HepG2 (cell line): ENCODE measurements around the gene GABBR2. TPM values are rescaled to one million over a fixed set of nuclear protein-coding genes. Genes with fewer than 3 reads are reported as not detected.

ENCODE experiments used
- ATAC-seq: fragments of 200-7000 bp; cut with Tn5 transposase; 3 replicates; pipeline ENCODE4 v1.9.1; 2020; ENCODE audit warnings: mild to moderate bottlenecking, moderate library complexity
- BruUV-seq: library from RNA; stranded (reverse); fragments of 400-500 nt; replicated peaks from 2 replicates; lab custom pipeline; 2021; lab: Mats Ljungman, UMichigan
- CTCF ChIA-PET: fragments of 300-600 bp; formaldehyde crosslinking; extraction: SDS; loops from one replicate; lab custom pipeline; 2021; ENCODE audit warnings: low total read pairs, inconsistent platforms, low intra/inter-chr PET ratio; lab: Yijun Ruan, JAX
- POLR2A ChIA-PET: fragments of 350-600 bp; sonication (Branson Sonifier 250); formaldehyde crosslinking; loops from one replicate; lab custom pipeline; 2020; ENCODE audit warnings: antibody characterized with exemption, inconsistent platforms; lab: Yijun Ruan, JAX
- DNase-seq: peaks from one replicate; pipeline ENCODE4 v3.0.0-alpha.2; 2015; ENCODE audit warnings: low spot score
- FAIRE-seq: peaks from 3 replicates; lab custom pipeline; 2011; peaks lifted over from hg19 to GRCh38; lab: Jason Lieb, UNC
- H2AFZ ChIP-seq: one replicate; pipeline ENCODE4 v1.6.1; 2011; ENCODE audit warnings: low read length, inconsistent platforms
- H3K27ac ChIP-seq: fragments of 300-600 bp; 3 replicates; pipeline ENCODE4 v1.8.0; 2011; ENCODE audit warnings: mixed run types, mild to moderate bottlenecking, mixed read lengths, low read length, inconsistent platforms; ENCODE audit not compliant: insufficient read depth; ENCODE audit errors: extremely low read length
- H3K27me3 ChIP-seq, 2 experiments: fragments of 200-600 bp in 1 of 2; 2 replicates in 1 of 2; 3 replicates in 1 of 2; pipeline versions ENCODE4 v1.6.0 to v1.8.0; 2011; ENCODE audit warnings: low read length in 2 of 2, mild to moderate bottlenecking in 2 of 2, moderate library complexity in 2 of 2, inconsistent platforms in 1 of 2; ENCODE audit not compliant: insufficient read depth in 2 of 2, control insufficient read depth in 1 of 2
- H3K36me3 ChIP-seq, 2 experiments: fragments of 200-600 bp in 1 of 2; replicated peaks in 1 of 2; 2 replicates in 1 of 2; 3 replicates in 1 of 2; pipeline versions ENCODE4 v1.5.1 to v1.8.0; 2011; ENCODE audit warnings: low read length in 2 of 2, inconsistent platforms in 1 of 2; ENCODE audit not compliant: insufficient read depth in 2 of 2, control insufficient read depth in 1 of 2
- H3K4me1 ChIP-seq: 2 replicates; pipeline ENCODE4 v1.5.1; 2012; ENCODE audit warnings: low read length, inconsistent platforms; ENCODE audit not compliant: insufficient read depth
- H3K4me2 ChIP-seq: 2 replicates; pipeline ENCODE4 v1.6.0; 2011; ENCODE audit warnings: low read depth, low read length, inconsistent platforms
- H3K4me3 ChIP-seq, 3 experiments: fragments of 200-600 bp in 1 of 3; sonication (generic), shearing (Covaris generic) in 1 of 3; replicated peaks in 1 of 3; 2 replicates each; pipeline ENCODE4 v1.5.1; 2011 to 2016; ENCODE audit warnings: low read length in 3 of 3, inconsistent platforms in 2 of 3, low read depth in 2 of 3, mild to moderate bottlenecking in 2 of 3, control low read depth in 1 of 3, mixed read lengths in 1 of 3; ENCODE audit not compliant: insufficient read depth in 1 of 3
- H3K79me2 ChIP-seq: one replicate; pipeline ENCODE4 v1.6.1; 2011; ENCODE audit warnings: low read length, inconsistent platforms; ENCODE audit not compliant: insufficient read depth
- H3K9ac ChIP-seq: 2 replicates; pipeline ENCODE4 v1.6.0; 2011; ENCODE audit warnings: mild to moderate bottlenecking, low read depth, low read length, inconsistent platforms; ENCODE audit not compliant: insufficient read depth
- H3K9me3 ChIP-seq: 2 replicates; pipeline ENCODE4 v1.5.1; 2012; ENCODE audit warnings: mild to moderate bottlenecking, low read length
- H4K20me1 ChIP-seq: 2 replicates; pipeline ENCODE4 v1.6.0; 2011; ENCODE audit warnings: inconsistent platforms, mild to moderate bottlenecking, low read length, moderate library complexity; ENCODE audit not compliant: insufficient read depth
- AKAP8 ChIP-seq: sonication (generic); formaldehyde crosslinking; IDR thresholded peaks from 2 replicates; pipeline ENCODE4 v1.5.1; 2020; ENCODE audit warnings: mild to moderate bottlenecking, missing genetic modification reagents
- CEBPB ChIP-seq: IDR thresholded peaks from 2 replicates; pipeline ENCODE4 v1.6.1; 2011; ENCODE audit warnings: low read depth, low read length, improper control_type of control experiment, borderline replicate concordance
- ERF ChIP-seq: IDR thresholded peaks from 2 replicates; pipeline ENCODE4 v1.6.1; 2018; ENCODE audit warnings: missing biosample characterization, missing genetic modification reagents
- GATAD2A ChIP-seq: IDR thresholded peaks from 2 replicates; pipeline ENCODE4 v1.6.1; 2016
- HMGA1 ChIP-seq: sonication (generic); formaldehyde crosslinking; conservative IDR thresholded peaks from 2 replicates; pipeline ENCODE4 v1.4.0; 2020; ENCODE audit warnings: missing genetic modification reagents
- KLF6 ChIP-seq: IDR thresholded peaks from 2 replicates; pipeline ENCODE4 v1.8.0; 2016; ENCODE audit warnings: missing biosample characterization, missing genetic modification reagents
- NRL ChIP-seq: sonication (generic); formaldehyde crosslinking; IDR thresholded peaks from 2 replicates; pipeline ENCODE4 v1.5.0; 2020; ENCODE audit warnings: missing genetic modification reagents, mild to moderate bottlenecking, moderate library complexity, borderline replicate concordance
- POGZ ChIP-seq: sonication (generic); formaldehyde crosslinking; IDR thresholded peaks from 2 replicates; pipeline ENCODE4 v1.4.0; 2020; ENCODE audit warnings: mild to moderate bottlenecking, missing genetic modification reagents
- POLR2AphosphoS2 ChIP-seq: IDR thresholded peaks from 2 replicates; pipeline ENCODE4 v1.6.1; 2011; ENCODE audit warnings: low read depth, low read length, improper control_type of control experiment
- SOX13 ChIP-seq, 3 experiments: fragments of 450-650 bp in 1 of 3; sonication (generic) in 1 of 3; formaldehyde crosslinking in 1 of 3; IDR thresholded peaks in 2 of 3; conservative IDR thresholded peaks in 1 of 3; 2 replicates each; pipeline versions ENCODE4 v1.5.0 to v1.6.1; 2016 to 2020; ENCODE audit warnings: antibody characterized with exemption in 1 of 3, mild to moderate bottlenecking in 1 of 3, missing compliant biosample characterization in 1 of 3, missing genetic modification reagents in 1 of 3, moderate library complexity in 1 of 3
- TOE1 ChIP-seq: sonication (generic); formaldehyde crosslinking; IDR thresholded peaks from 2 replicates; pipeline ENCODE4 v1.4.0; 2020; ENCODE audit warnings: mild to moderate bottlenecking, missing genetic modification reagents
- ZKSCAN5 ChIP-seq: sonication (generic); formaldehyde crosslinking; IDR thresholded peaks from 2 replicates; pipeline ENCODE4 v1.5.1; 2020; ENCODE audit warnings: mild to moderate bottlenecking, missing genetic modification reagents
- ZNF335 ChIP-seq: sonication (generic); formaldehyde crosslinking; IDR thresholded peaks from 2 replicates; pipeline ENCODE4 v1.4.0; 2020; ENCODE audit warnings: missing genetic modification reagents
- ZNF432 ChIP-seq: sonication (generic); formaldehyde crosslinking; IDR thresholded peaks from 2 replicates; pipeline ENCODE4 v1.5.0; 2020; ENCODE audit warnings: missing genetic modification reagents, mild to moderate bottlenecking, borderline replicate concordance
- ZNF703 ChIP-seq: sonication (generic); formaldehyde crosslinking; IDR thresholded peaks from 2 replicates; pipeline ENCODE4 v1.5.1; 2020; ENCODE audit warnings: missing genetic modification reagents, mild to moderate bottlenecking, moderate library complexity, borderline replicate concordance
- WGBS: methylation state at CpG from one replicate; pipeline ENCODE4 v1.1.6; 2017; ENCODE audit warnings: low lambda C conversion rate; 5-methylcytosine and 5-hydroxymethylcytosine counted together
- in situ Hi-C: cut with HindIII; loops from 2 replicates; pipeline ENCODE4 v1.10.0; 2017; ENCODE audit warnings: low pct_unique_long_range_greater_than_20kb; ENCODE audit not compliant: extremely low pct_ligation_motif_present
- intact Hi-C: fragments of 100-400 bp; cut with micrococcal nuclease; formaldehyde crosslinking; loops from one replicate; pipeline ENCODE4 v1.10.0; 2022; ENCODE audit not compliant: unreplicated experiment
- polyA plus RNA-seq, 8 experiments: library from polyadenylated mRNA; depleted of rRNA in 3 of 8; stranded (reverse) in 7 of 8; unstranded in 1 of 8; fragments of >200 nt; fragmentation: Illumina TruSeq in 4 of 8; extraction: Trizol in 4 of 8; gene quantifications; 2 replicates each; pipeline versions ENCODE4 v1.2.1 to v1.2.3, GENCODE V29; 2011 to 2016; ENCODE audit warnings: low read depth in 4 of 8, missing spikeins in 1 of 8, mixed read lengths in 1 of 8; ENCODE audit not compliant: insufficient read depth in 1 of 8
- total RNA-seq, 5 experiments: library from RNA; depleted of rRNA; stranded (reverse); fragments of >200 nt; fragmentation: Illumina TruSeq; extraction: Trizol; gene quantifications; 2 replicates each; pipeline ENCODE4 v1.2.3, GENCODE V29; 2016; ENCODE audit warnings: low read depth in 1 of 5
- TF ChIP-seq, protein P1 (sequence below): sonication (generic); formaldehyde crosslinking; IDR thresholded peaks from 2 replicates; pipeline ENCODE4 v1.4.0; 2020; ENCODE audit warnings: missing genetic modification reagents, borderline replicate concordance

The GABBR2 gene
- total and polyA plus RNA-seq, 2 of the 13 experiments (the other 11 are each of a cell fraction or from before 2014, with no cell fraction given): 0.02 TPM; not detected in 1

DNA sequence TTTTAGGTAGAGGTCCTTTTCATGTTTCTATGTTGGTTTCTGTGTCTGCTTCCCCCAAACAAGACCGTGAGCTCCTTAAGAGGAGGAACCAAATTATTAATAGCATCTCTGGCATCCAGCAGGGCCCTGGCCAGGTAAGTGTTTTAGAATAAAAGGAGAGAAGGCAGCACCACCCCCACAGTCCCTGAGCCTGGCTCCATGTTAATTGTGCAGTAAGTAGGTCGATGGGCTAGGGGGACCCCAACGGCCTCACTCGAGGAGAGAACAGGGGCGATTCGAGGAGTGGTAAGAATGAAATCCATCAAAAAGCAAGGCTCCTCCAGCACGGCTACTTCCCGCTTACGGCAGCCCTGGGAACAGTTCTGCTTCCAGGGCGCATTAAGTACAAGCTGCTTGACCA, 67.0 kb downstream of the GABBR2 start:
- Histone ChIP-seq H3K4me3 (no peak overlapping the region), H3K9me3 (no peaks in the 10 kb centered on the region), H3K79me2 (no peaks in the 10 kb centered on the region), H3K27me3 (peaks cover 0 to 2% of the 10 kb centered on the region in 2 experiments; a peak in 1 of 5 replicates), H2AFZ (no peak overlapping the region), H3K27ac (no peak overlapping the region), H3K9ac (no peak overlapping the region), H3K4me2 (no peak overlapping the region), H3K36me3 (no peaks in the 10 kb centered on the region), H3K4me1 (no peaks in the 10 kb centered on the region), H4K20me1 (no peaks in the 10 kb centered on the region)
- FAIRE-seq (no peak), ATAC-seq (no peak), DNase-seq (no peak)
- ChIA-PET CTCF (no interaction called here), POLR2A (no interaction called here)
- BruUV-seq: no TSS peak
- in situ Hi-C loops (no loop called here), intact Hi-C loops (no loop called here)
- 40% methylated on average over 10 of the region's 10 CpGs for WGBS
- no peak for TF ChIP-seq NRL
- TF ChIP-seq ZNF432 (CRISPR knock-in tag): no peak
- TF ChIP-seq POLR2AphosphoS2: no peak
- TF ChIP-seq, protein P1, sequence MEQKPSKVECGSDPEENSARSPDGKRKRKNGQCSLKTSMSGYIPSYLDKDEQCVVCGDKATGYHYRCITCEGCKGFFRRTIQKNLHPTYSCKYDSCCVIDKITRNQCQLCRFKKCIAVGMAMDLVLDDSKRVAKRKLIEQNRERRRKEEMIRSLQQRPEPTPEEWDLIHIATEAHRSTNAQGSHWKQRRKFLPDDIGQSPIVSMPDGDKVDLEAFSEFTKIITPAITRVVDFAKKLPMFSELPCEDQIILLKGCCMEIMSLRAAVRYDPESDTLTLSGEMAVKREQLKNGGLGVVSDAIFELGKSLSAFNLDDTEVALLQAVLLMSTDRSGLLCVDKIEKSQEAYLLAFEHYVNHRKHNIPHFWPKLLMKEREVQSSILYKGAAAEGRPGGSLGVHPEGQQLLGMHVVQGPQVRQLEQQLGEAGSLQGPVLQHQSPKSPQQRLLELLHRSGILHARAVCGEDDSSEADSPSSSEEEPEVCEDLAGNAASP (CRISPR knock-in tag): no peak
- TF ChIP-seq KLF6 (CRISPR knock-in tag): no peak

DNA sequence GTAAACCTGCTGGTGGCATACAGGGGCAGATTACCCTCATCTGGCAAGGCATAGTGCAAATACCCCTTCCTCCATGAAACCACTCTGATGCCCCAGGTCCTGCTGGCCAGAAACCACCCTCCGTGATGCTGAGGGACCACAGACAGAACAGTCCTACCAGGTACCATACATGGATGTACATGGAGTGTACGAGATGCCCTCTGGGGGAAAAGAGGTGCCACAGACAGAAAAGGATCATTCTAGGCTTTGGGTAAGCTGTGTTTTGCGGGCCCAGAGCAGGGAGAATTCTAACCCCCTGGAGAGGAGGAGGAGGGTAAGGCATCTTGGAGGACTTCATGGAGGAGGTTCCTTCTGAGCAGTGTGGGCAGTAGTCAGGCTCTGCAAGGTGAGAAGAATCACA, 68.3 kb downstream of the GABBR2 start:
- no peaks in the 10 kb centered on the region for H3K9me3 ChIP-seq
- peaks cover 0 to 2% of the 10 kb centered on the region in 2 experiments; a peak in 1 of 5 replicates for H3K27me3 ChIP-seq
- intact Hi-C loops: no loop called here
- H3K79me2 ChIP-seq: no peaks in the 10 kb centered on the region
- CTCF ChIA-PET: no interaction called here
- no peaks in the 10 kb centered on the region for H4K20me1 ChIP-seq
- DNase-seq (no peak), ATAC-seq (no peak), FAIRE-seq (no peak)
- H3K4me3 ChIP-seq: no peak overlapping the region
- BruUV-seq: no TSS peak
- no peak overlapping the region for H2AFZ ChIP-seq
- POLR2A ChIA-PET: no interaction called here
- H3K4me1 ChIP-seq: no peaks in the 10 kb centered on the region
- no peak overlapping the region for H3K27ac ChIP-seq
- H3K4me2 ChIP-seq: no peak overlapping the region
- in situ Hi-C loops: no loop called here
- H3K9ac ChIP-seq: no peak overlapping the region
- H3K36me3 ChIP-seq: no peaks in the 10 kb centered on the region
- 5% methylated on average over 3 of the region's 3 CpGs for WGBS
- no peak for TF ChIP-seq ERF (CRISPR knock-in tag)
- TF ChIP-seq AKAP8 (CRISPR knock-in tag): no peak
- no peak for TF ChIP-seq CEBPB
- no peak for TF ChIP-seq ZNF703 (CRISPR knock-in tag)
- no peak for TF ChIP-seq GATAD2A (CRISPR knock-in tag)
- no peak for TF ChIP-seq SOX13 (IDR thresholded peaks at IDR 0.05)
- no peak for TF ChIP-seq SOX13 (CRISPR knock-in tag; conservative IDR thresholded peaks at IDR 0.05 in 1 of 2, IDR thresholded peaks at IDR 0.05 in 1 of 2)
- TF ChIP-seq ZKSCAN5: no peak
- no peak for TF ChIP-seq ZNF335 (CRISPR knock-in tag)
- TF ChIP-seq TOE1: no peak
- no peak for TF ChIP-seq HMGA1 (CRISPR knock-in tag)
- no peak for TF ChIP-seq POGZ
